ENCODE results near the gene SMCO4.

GRCh38 chr11:93574638-93575220 is 31.5 kb upstream of the SMCO4 start:
- TF ChIP-seq CTCF (conservative IDR thresholded peaks at IDR 0.05; ENCODE audit: low read length) = no peak
- no peak for TF ChIP-seq EZH2phosphoT487 (IDR thresholded peaks at IDR 0.05; ENCODE audit: borderline replicate concordance, low read depth, low read length)
